SK-N-MC (cell line): ENCODE results near the gene MAPK8.

Source experiments
- DNase-seq: peaks from one replicate; pipeline ENCODE4 v3.0.0-alpha.2; 2011; ENCODE audit warnings: low read depth, low spot score
- H3K27ac ChIP-seq: fragments of 200-600 bp; sonication (generic); 2 replicates; pipeline ENCODE4 v1.5.1; 2016; ENCODE audit warnings: mixed run types
- H3K36me3 ChIP-seq: fragments of 200-600 bp; sonication (generic); 2 replicates; pipeline ENCODE4 v1.6.1; 2017; ENCODE audit warnings: antibody characterized with exemption, low read length, mixed read lengths; ENCODE audit not compliant: insufficient read depth
- H3K4me3 ChIP-seq: fragments of 200-600 bp; sonication (generic); 2 replicates; pipeline ENCODE4 v1.5.1; 2016
- H3K9ac ChIP-seq: fragments of 200-600 bp; sonication (generic); 2 replicates; pipeline ENCODE4 v1.8.0; 2017; ENCODE audit warnings: mixed run types, mixed read lengths; ENCODE audit not compliant: insufficient read length
- H3K9me3 ChIP-seq: fragments of 200-600 bp; sonication (generic); 2 replicates; pipeline ENCODE4 v1.6.1; 2017; ENCODE audit warnings: low read depth, mild to moderate bottlenecking, antibody characterized with exemption, low read length, moderate library complexity, mixed read lengths
- EZH2 ChIP-seq: fragments of 200-600 bp; sonication (generic); IDR thresholded peaks from one replicate; pipeline ENCODE4 v1.6.1; 2017; ENCODE audit warnings: antibody characterized with exemption
- FOXP2 ChIP-seq: optimal IDR thresholded peaks from 2 replicates; pipeline ENCODE3; 2011; ENCODE audit warnings: mild to moderate bottlenecking, moderate library complexity; ENCODE audit not compliant: insufficient read depth; ENCODE audit errors: extremely low read length, control extremely low read depth
- POLR2AphosphoS5 ChIP-seq: IDR thresholded peaks from 2 replicates; pipeline ENCODE4 v1.6.1; 2012; ENCODE audit warnings: mild to moderate bottlenecking, low read depth, low read length, borderline replicate concordance

Gene MAPK8

DNA sequence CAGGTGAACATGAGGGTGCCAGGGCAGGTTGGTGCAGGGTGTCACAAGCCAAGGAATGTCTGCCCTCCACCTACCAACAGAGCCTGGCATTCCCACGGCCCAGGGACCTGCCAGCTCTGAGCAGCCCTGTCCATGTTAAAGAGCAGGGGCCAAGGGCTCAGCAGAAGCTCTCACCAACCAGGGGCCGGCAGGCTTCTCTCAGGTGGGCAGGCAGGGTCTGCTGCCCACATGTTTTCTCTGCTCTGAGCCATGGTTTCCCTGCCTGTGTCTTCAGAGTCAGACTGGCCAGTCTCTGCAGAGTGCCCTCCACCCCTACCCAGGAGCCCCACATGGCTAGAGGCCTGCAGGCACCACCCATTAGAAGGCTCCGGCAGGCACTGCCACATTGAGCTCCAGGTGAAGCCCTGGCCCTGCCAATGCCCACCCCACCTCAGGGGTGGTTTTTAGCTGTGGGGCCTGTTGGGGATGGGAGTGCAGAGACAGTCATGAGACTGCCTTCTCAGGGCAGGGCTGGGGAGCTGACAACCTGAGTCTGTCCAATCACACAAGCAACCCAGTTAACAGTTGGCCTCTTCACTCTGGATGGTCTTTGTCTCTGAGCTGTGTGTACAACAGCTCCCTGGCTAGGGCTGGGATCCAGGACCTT, 162.5 kb downstream of the MAPK8 start:
- Histone ChIP-seq H3K4me3 (no peak overlapping the region), H3K36me3 (no peaks in the 10 kb centered on the region), H3K9ac (no peak overlapping the region), H3K27ac (no peak overlapping the region), H3K9me3 (no peaks in the 10 kb centered on the region)
- no peak for DNase-seq
- no peak for TF ChIP-seq EZH2
- no peak for TF ChIP-seq POLR2AphosphoS5
- no peak for TF ChIP-seq FOXP2

DNA sequence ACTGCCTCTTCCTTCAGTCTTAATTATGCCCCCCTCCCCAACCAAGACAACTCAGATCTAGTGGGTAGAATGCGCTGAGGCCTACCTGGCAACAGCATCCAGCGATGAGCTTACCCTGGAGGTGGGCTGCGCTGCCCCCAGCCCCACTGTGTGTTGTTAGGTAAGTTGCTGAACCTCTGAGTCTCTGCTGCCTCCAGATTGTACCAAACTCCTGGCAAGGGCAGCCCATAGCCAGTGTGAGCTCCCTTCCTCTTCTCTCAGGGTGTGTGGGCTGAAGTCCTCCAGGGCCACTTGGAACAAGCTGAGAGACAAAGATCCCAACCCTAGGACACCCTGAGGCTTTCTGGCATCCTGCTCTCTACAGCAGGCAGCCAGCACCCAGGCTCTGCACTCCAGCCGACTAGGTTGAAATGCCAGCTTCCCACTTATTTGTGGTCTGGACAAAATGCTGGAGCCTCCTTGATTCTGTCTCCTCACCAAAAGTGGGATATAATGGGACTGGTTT, 163.1 kb downstream of the MAPK8 start:
- no peak for DNase-seq
- TF ChIP-seq EZH2 (no peak), POLR2AphosphoS5 (no peak), FOXP2 (no peak)
- Histone ChIP-seq H3K9ac (no peak overlapping the region), H3K27ac (no peak overlapping the region), H3K9me3 (no peaks in the 10 kb centered on the region), H3K4me3 (no peak overlapping the region), H3K36me3 (no peaks in the 10 kb centered on the region)

DNA sequence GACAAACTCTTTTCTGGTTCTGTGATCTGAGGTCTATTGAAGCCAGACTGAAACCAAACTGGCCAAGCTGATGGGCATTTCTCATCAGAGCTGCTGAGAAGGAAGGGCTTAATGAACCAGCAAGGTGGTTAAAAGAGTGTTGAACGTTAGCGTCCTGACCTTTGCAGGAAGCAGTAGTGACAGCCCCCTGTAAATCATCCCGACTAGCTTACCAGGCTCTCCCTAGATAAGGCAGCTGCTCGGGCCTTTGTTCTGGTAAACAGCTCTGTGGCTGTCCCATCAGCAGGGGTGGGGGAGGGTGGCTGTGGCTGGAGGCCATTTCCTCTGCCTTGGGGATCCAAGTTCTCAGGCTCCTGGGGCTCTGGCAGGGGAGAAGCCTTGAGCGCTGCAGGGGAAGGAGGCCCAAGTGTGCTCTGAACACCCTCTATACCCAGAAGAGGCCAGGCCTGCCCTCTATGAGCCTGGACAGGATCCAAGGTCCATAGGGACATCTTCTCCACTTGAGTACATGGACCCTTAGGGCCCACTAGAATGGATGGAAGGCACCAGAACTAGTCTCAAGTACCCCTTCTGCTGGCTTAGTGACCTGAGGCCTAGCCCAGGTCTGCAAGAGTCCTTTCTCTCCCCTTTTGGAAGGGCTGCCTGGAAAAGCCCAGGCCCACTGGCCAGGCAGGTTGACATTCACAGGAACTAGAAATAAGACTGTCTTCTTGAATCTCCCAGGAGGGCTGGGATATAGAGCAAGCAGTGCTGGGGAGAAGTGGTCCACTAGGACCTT, 163.8 kb downstream of the MAPK8 start:
- DNase-seq = no peak
- Histone ChIP-seq H3K36me3 (no peaks in the 10 kb centered on the region), H3K9me3 (no peaks in the 10 kb centered on the region), H3K4me3 (no peak overlapping the region), H3K27ac (no peak overlapping the region), H3K9ac (no peak overlapping the region)
- TF ChIP-seq FOXP2 (no peak), POLR2AphosphoS5 (no peak), EZH2 (no peak)

DNA sequence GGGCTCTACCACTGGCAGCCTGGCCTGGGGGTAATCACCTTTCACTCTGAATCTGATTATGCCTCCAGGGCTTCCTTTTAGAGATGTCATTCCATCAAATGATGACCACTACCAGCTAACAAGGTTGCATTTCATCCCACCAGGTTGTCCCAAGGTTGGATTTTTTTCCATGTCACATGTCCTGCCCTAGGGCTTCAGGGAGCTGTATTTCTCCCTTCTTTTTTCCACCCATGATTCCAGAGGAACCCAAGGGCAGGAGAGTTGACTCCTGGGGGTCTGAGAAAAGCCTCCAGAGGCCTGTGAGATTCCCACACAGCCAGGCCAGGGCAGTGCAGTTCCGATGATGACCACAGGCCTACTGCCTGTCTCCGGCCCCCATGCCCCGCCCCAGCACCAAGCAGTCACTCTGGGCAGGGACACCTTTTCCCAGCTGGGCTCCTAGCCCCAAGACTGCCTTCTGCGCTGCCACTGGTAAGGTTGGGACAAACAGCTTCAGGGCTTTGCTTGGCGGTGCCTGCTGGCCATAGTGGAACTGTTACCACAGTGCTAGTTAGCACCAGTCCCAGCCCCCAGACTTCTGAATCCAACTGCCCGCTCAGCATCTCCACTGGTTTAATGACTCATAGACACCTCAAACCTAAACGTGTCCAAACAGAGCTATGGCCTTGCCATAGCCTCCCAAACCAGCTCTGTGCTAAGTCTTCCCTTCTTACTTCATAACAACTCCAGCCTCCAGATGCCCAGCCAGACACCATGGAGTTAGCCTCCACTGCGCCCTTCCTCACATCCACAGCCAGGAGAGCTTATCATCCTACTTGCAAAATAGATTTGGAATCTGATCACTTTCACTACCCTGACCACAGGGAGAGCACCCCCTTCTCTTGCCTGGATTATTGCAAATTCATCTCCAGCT, 164.7 kb downstream of the MAPK8 start:
- DNase-seq = no peak
- H3K36me3 ChIP-seq = no peaks in the 10 kb centered on the region
- no peak overlapping the region for H3K4me3 ChIP-seq
- H3K27ac ChIP-seq = no peak overlapping the region
- no peak overlapping the region for H3K9ac ChIP-seq
- no peaks in the 10 kb centered on the region for H3K9me3 ChIP-seq
- TF ChIP-seq EZH2 (no peak), FOXP2 (no peak), POLR2AphosphoS5 (no peak)

DNA sequence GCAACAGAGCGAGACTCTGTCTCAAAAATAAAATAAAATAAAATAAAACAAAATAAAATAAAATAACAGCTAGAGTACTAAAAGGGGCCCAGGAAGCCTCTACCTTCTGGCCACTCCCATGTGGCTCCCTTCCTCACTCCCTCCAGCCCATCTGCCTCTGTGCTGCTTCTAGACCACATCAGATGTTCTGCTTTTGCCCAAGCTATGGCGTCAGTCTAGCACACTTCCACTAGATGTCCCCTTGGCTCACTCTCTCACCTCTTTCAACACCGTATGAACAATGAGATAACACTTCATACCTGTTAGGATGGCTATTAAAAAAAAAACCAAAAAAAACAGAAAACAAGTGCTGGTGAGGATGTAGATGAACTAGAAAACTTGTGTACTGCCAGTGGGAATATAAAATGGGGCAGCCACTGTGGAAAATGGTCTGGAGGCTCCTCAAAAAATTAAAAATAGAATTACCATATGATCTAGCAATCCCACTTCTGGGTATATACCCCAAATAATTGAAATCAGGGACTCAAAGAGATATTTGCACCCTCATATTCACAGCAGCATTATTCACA, 166.1 kb downstream of the MAPK8 start:
- no peak for TF ChIP-seq EZH2
- TF ChIP-seq POLR2AphosphoS5 = no peak
- TF ChIP-seq FOXP2 = no peak
- Histone ChIP-seq H3K36me3 (no peaks in the 10 kb centered on the region), H3K4me3 (no peak overlapping the region), H3K27ac (no peak overlapping the region), H3K9ac (no peak overlapping the region), H3K9me3 (no peaks in the 10 kb centered on the region)
- DNase-seq = no peak

DNA sequence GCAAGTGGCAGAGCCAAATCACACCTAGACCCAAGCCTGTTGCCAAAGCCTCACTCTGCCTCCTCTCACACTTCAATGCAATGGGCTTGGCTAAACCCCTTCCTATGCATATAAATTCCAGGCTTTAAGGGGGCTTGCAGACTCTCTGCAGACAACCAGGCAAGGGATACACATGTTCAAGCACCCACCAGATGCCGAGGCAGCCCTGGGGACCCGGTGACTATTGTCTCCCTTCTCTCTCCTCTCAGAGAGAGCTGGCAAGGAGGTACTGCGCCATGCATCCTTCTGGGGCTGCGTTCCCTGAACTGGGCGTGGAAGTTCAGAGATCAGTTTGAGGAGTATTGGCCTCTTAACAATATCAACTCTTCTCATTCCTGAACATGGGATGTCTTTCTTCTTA, 167.2 kb downstream of the MAPK8 start:
- DNase-seq = no peak
- TF ChIP-seq FOXP2 (no peak), POLR2AphosphoS5 (no peak), EZH2 (no peak)
- no peaks in the 10 kb centered on the region for H3K36me3 ChIP-seq
- no peak overlapping the region for H3K4me3 ChIP-seq
- no peak overlapping the region for H3K27ac ChIP-seq
- no peak overlapping the region for H3K9ac ChIP-seq
- no peaks in the 10 kb centered on the region for H3K9me3 ChIP-seq

DNA sequence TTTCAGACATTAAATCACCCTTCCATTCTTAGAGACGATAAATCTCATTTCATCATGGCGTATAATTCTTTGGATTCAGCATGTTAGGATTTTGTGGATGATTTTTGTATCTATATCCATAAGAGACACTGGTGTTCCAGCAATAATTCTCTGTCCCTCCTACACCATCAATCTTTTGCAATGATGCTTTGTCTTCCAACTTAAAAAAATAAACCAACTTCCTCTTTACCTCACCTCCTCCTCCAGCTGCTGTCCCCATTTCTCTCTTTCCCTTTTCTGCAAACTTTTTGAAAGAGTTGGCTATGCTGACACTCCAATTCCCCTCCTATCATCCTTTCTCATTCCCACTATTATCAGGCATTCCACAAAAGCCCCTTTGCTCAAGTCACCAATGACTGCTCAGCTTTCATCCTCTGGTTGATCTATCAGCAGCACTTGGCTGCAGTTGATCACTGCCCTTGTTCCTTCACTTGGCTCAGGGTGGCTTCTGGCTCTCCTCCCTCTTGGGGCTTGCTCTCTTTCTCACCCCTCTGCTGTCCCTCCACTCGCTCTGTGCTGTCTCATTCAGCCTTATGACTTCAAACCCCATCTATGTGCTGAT, 168.4 kb downstream of the MAPK8 start:
- Histone ChIP-seq H3K9ac (no peak overlapping the region), H3K27ac (no peak overlapping the region), H3K9me3 (no peaks in the 10 kb centered on the region), H3K36me3 (no peaks in the 10 kb centered on the region), H3K4me3 (no peak overlapping the region)
- TF ChIP-seq POLR2AphosphoS5 = no peak
- TF ChIP-seq FOXP2 = no peak
- TF ChIP-seq EZH2 = no peak
- DNase-seq = no peak

DNA sequence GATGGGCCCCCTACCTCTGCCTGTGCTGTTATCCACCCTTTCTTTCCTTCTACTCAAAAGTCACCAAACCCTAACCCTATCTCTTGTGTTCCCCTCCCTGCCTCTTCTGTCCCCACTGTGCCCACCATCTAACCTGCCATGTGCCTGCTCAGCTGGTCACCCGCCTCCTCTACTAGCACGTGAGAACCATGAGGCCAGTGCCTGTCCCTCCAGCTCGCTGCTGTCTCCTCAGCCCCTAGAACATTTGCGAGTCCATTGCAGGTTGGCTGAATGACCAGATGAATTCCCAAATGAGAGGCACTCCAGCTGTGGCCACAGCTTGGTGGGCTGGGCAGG, 169.4 kb downstream of the MAPK8 start:
- H3K9me3 ChIP-seq = no peaks in the 10 kb centered on the region
- no peak for TF ChIP-seq FOXP2
- no peak for TF ChIP-seq POLR2AphosphoS5
- no peak for TF ChIP-seq EZH2
- H3K27ac ChIP-seq = no peak overlapping the region
- no peak overlapping the region for H3K4me3 ChIP-seq
- H3K9ac ChIP-seq = no peak overlapping the region
- no peaks in the 10 kb centered on the region for H3K36me3 ChIP-seq
- DNase-seq = no peak
